ENCODE measurements around the gene AGPAT2.

DNA sequence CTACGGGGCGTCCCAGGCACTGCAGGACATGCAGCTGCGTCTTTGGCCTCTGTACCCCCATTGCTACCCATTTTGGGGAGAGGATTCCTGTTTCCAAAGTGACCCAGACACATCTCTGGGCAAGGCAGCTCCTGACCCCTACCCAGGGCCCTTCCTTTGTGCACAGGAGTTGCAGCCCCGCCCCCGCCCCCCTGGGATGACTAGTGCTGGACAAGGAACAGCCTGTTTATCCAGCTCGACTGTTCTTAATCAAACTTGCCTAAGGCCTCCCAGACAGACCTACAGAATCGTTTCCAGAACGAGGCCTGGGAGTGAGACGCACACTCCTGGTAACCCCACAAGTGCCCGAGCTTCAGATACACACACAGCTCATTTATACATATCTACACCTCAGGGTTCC, 38.4 kb upstream of the AGPAT2 start:
- TF ChIP-seq, protein P1, sequence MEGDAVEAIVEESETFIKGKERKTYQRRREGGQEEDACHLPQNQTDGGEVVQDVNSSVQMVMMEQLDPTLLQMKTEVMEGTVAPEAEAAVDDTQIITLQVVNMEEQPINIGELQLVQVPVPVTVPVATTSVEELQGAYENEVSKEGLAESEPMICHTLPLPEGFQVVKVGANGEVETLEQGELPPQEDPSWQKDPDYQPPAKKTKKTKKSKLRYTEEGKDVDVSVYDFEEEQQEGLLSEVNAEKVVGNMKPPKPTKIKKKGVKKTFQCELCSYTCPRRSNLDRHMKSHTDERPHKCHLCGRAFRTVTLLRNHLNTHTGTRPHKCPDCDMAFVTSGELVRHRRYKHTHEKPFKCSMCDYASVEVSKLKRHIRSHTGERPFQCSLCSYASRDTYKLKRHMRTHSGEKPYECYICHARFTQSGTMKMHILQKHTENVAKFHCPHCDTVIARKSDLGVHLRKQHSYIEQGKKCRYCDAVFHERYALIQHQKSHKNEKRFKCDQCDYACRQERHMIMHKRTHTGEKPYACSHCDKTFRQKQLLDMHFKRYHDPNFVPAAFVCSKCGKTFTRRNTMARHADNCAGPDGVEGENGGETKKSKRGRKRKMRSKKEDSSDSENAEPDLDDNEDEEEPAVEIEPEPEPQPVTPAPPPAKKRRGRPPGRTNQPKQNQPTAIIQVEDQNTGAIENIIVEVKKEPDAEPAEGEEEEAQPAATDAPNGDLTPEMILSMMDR (IDR thresholded peaks at IDR 0.05) = no peak
- no peak for TF ChIP-seq POLR2A (IDR thresholded peaks at IDR 0.05)

Data from body of pancreas (tissue), 4 donors.